Astrocyte (in vitro differentiated cells and primary cell): Measurements from ENCODE around the gene FKBP11.

Source experiments
- EZH2 ChIP-seq: IDR thresholded peaks from 2 replicates; pipeline ENCODE4 v1.6.1; 2012; ENCODE audit warnings: mild to moderate bottlenecking, low read length, inconsistent platforms; ENCODE audit not compliant: insufficient read depth
- TF ChIP-seq, protein P1 (sequence below): IDR thresholded peaks from 2 replicates; pipeline ENCODE4 v1.5.1; 2011; ENCODE audit warnings: low read depth, mild to moderate bottlenecking, inconsistent platforms, low read length, moderate library complexity; ENCODE audit not compliant: insufficient read depth

GRCh38 chr12:48882972-48883304 is 42.4 kb downstream of the FKBP11 start:
- TF ChIP-seq, protein P1, sequence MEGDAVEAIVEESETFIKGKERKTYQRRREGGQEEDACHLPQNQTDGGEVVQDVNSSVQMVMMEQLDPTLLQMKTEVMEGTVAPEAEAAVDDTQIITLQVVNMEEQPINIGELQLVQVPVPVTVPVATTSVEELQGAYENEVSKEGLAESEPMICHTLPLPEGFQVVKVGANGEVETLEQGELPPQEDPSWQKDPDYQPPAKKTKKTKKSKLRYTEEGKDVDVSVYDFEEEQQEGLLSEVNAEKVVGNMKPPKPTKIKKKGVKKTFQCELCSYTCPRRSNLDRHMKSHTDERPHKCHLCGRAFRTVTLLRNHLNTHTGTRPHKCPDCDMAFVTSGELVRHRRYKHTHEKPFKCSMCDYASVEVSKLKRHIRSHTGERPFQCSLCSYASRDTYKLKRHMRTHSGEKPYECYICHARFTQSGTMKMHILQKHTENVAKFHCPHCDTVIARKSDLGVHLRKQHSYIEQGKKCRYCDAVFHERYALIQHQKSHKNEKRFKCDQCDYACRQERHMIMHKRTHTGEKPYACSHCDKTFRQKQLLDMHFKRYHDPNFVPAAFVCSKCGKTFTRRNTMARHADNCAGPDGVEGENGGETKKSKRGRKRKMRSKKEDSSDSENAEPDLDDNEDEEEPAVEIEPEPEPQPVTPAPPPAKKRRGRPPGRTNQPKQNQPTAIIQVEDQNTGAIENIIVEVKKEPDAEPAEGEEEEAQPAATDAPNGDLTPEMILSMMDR, result no peak
- no peak for TF ChIP-seq EZH2
